Measurements from ENCODE around the gene SLC7A4. TPM values are rescaled to one million over a fixed set of nuclear protein-coding genes. Genes with fewer than 3 reads are reported as not detected.

SLC7A4 gene
- total and polyA plus RNA-seq, 9 donors, result 0.16 to 4.8 (median 0.47) TPM; not detected in 2

GRCh38 chr22:21033895-21034294 lies 1.5 kb upstream of the SLC7A4 start:
- no peak overlapping the region for H3K27ac ChIP-seq
- intact Hi-C loops (cut with DNase I), result no loop called here
- H3K4me1 ChIP-seq (ENCODE audit: insufficient read depth), result peaks cover 7% of the 10 kb centered on the region
- WGBS, 3 donors, result 90 to 95% (median 93%) methylated on average over 3 of the region's 3 CpGs
- no peak for TF ChIP-seq EP300 (IDR thresholded peaks at IDR 0.05)
- no peak for TF ChIP-seq CTCF (IDR thresholded peaks at IDR 0.05)
- no peak for TF ChIP-seq POLR2A (IDR thresholded peaks at IDR 0.05)
- H3K27me3 ChIP-seq, result no peaks in the 10 kb centered on the region
- DNase-seq, result no peak
- no peaks in the 10 kb centered on the region for H3K36me3 ChIP-seq
- H3K9me3 ChIP-seq, result no peaks in the 10 kb centered on the region
- no peak overlapping the region for H3K4me3 ChIP-seq

GRCh38 chr22:21032868-21033688 lies 717 bp upstream of the SLC7A4 start:
- 82 to 86% (median 85%) methylated on average over 12 of the region's 12 CpGs for WGBS, 3 donors
- Histone ChIP-seq H3K4me1 (ENCODE audit: insufficient read depth) (peaks cover 6% of the 10 kb centered on the region), H3K9me3 (no peaks in the 10 kb centered on the region), H3K27ac (no peak overlapping the region), H3K27me3 (no peaks in the 10 kb centered on the region), H3K4me3 (no peak overlapping the region), H3K36me3 (no peaks in the 10 kb centered on the region)
- DNase-seq, result no peak
- intact Hi-C loops (cut with DNase I), result no loop called here
- TF ChIP-seq EP300 (IDR thresholded peaks at IDR 0.05) (no peak), CTCF (IDR thresholded peaks at IDR 0.05) (no peak), POLR2A (IDR thresholded peaks at IDR 0.05) (no peak)

- WGBS, 3 donors, result 78 to 91% (median 84%) methylated on average over 10 to 18 of the region's 18 CpGs
- H3K4me3 ChIP-seq, result no peak overlapping the region
Measured at GRCh38 chr22:21031545-21032036, 770 bp downstream of the SLC7A4 start.

More at GRCh38 chr22:21031545-21032036, 770 bp downstream of the SLC7A4 start:
- intact Hi-C loops (cut with DNase I), result no loop called here
- DNase-seq, result no peak
- no peak for TF ChIP-seq POLR2A (IDR thresholded peaks at IDR 0.05)
- TF ChIP-seq CTCF (IDR thresholded peaks at IDR 0.05), result no peak
- Histone ChIP-seq H3K27ac (no peak overlapping the region), H3K36me3 (no peaks in the 10 kb centered on the region), H3K4me1 (ENCODE audit: insufficient read depth) (peaks cover 10% of the 10 kb centered on the region), H3K27me3 (no peaks in the 10 kb centered on the region), H3K9me3 (no peaks in the 10 kb centered on the region)

Measured in ovary (tissue), 9 donors.